ENCODE measurements around the gene KBTBD2. TPM values are rescaled to one million over a fixed set of nuclear protein-coding genes. Genes with fewer than 3 reads are reported as not detected.
"Not testable (repeated sequence)": the region's sequence is repeated elsewhere in the genome, so short reads cannot be mapped to it uniquely, and the experiment has no call there.

The KBTBD2 gene
- total and polyA plus RNA-seq, 2 donors (not counting 3 experiments of a cell fraction or from before 2014, with no cell fraction given) = 24.8 to 36.6 TPM

GRCh38 chr7:32865448-32866030, 26.0 kb downstream of the KBTBD2 start:
- no peak overlapping the region for H2AFZ ChIP-seq (ENCODE audit: low read depth, low read length)
- CTCF ChIA-PET = interaction anchor here (1.7 kb wide), 1 partner anchor 19 kb away, joined by 10 read pairs; no protein-coding TSS in a partner anchor
- BruUV-seq (replicated peaks) = no TSS peak
- no peak overlapping the region for H3K4me3 ChIP-seq (replicated peaks in 1 of 3; ENCODE audit: insufficient read depth in 1 of 3, low read depth in 1 of 3, low read length in 3 of 3)
- H3K27ac ChIP-seq (ENCODE audit: insufficient read depth, low read depth, low read length) = no peak overlapping the region
- H3K4me2 ChIP-seq (ENCODE audit: insufficient read depth, low read length) = no peak overlapping the region
- dilution Hi-C loops (cut with MboI; ENCODE audit: extremely low pct_ligation_motif_present, low sequenced_read_pairs) (no loop called here), intact Hi-C loops (cut with micrococcal nuclease) (no loop called here)
- FAIRE-seq (peak; percentile 33), DNase-seq (ENCODE audit: low read depth, low spot score) (no peak)
- no peaks in the 10 kb centered on the region for H4K20me1 ChIP-seq (replicated peaks; ENCODE audit: control insufficient read depth, extremely low read depth, insufficient read depth, low read length)
- POLR2A ChIA-PET = no interaction called here
- H3K36me3 ChIP-seq (ENCODE audit: control insufficient read depth in 2 of 2, extremely low read depth in 1 of 2, insufficient read depth in 2 of 2, low read length in 2 of 2) = peaks cover 9 to 11% of the 10 kb centered on the region in 2 experiments
- no peaks in the 10 kb centered on the region for H3K9me1 ChIP-seq (replicated peaks; ENCODE audit: control insufficient read depth, extremely low read depth, insufficient read depth, low read length)
- H3K4me1 ChIP-seq (ENCODE audit: control insufficient read depth, extremely low read depth, insufficient read depth, low read length) = no peaks in the 10 kb centered on the region
- no peak overlapping the region for H3K9ac ChIP-seq (replicated peaks; ENCODE audit: extremely low read depth, insufficient read depth, low read length)
- peaks cover 5% of the 10 kb centered on the region for H3K79me2 ChIP-seq (ENCODE audit: control insufficient read depth, insufficient read depth, low read length)
- H3K9me3 ChIP-seq (replicated peaks; ENCODE audit: control insufficient read depth, insufficient read depth, low read length) = no peaks in the 10 kb centered on the region
- no peaks in the 10 kb centered on the region for H3K27me3 ChIP-seq (ENCODE audit: control insufficient read depth in 2 of 2, insufficient read depth in 2 of 2, low read length in 2 of 2)
- no peak for TF ChIP-seq EZH2 (IDR thresholded peaks at IDR 0.05; ENCODE audit: borderline replicate concordance, low read depth, low read length, severe bottlenecking)
- TF ChIP-seq MAX (IDR thresholded peaks at IDR 0.05; ENCODE audit: insufficient read depth, insufficient read length) = no peak
- TF ChIP-seq CTCF (IDR thresholded peaks at IDR 0.05; ENCODE audit: extremely low read depth in 1 of 2, insufficient read depth in 1 of 2, low read depth in 1 of 2, low read length in 2 of 2) = no peak
- no peak for TF ChIP-seq FOS (IDR thresholded peaks at IDR 0.05; ENCODE audit: borderline replicate concordance, insufficient read depth, low read length)
- no peak for TF ChIP-seq GATA2 (IDR thresholded peaks at IDR 0.05; ENCODE audit: insufficient read depth, insufficient read length, low read depth, low read length)
- TF ChIP-seq MYC (IDR thresholded peaks at IDR 0.05; ENCODE audit: low read depth, low read length) = no peak
- TF ChIP-seq JUN (IDR thresholded peaks at IDR 0.05; ENCODE audit: borderline replicate concordance, insufficient read depth, insufficient read length, low read depth) = no peak
- TF ChIP-seq POLR2A (IDR thresholded peaks at IDR 0.05; ENCODE audit: low read depth, low read length) = no peak
- TF ChIP-seq POLR2AphosphoS5 (IDR thresholded peaks at IDR 0.05; ENCODE audit: insufficient read depth, low read depth, low read length) = no peak

- BruUV-seq (replicated peaks); H2AFZ ChIP-seq (ENCODE audit: low read depth, low read length); intact Hi-C loops (cut with micrococcal nuclease); H3K36me3 ChIP-seq (ENCODE audit: control insufficient read depth in 2 of 2, extremely low read depth in 1 of 2, insufficient read depth in 2 of 2, low read length in 2 of 2); H3K27ac ChIP-seq (ENCODE audit: insufficient read depth, low read depth, low read length); H3K9me1 ChIP-seq (replicated peaks; ENCODE audit: control insufficient read depth, extremely low read depth, insufficient read depth, low read length); H3K9ac ChIP-seq (replicated peaks; ENCODE audit: extremely low read depth, insufficient read depth, low read length); H3K4me2 ChIP-seq (ENCODE audit: insufficient read depth, low read length); FAIRE-seq; CTCF ChIA-PET; H3K27me3 ChIP-seq (ENCODE audit: control insufficient read depth in 2 of 2, insufficient read depth in 2 of 2, low read length in 2 of 2); DNase-seq (ENCODE audit: low read depth, low spot score); H4K20me1 ChIP-seq (replicated peaks; ENCODE audit: control insufficient read depth, extremely low read depth, insufficient read depth, low read length); H3K4me1 ChIP-seq (ENCODE audit: control insufficient read depth, extremely low read depth, insufficient read depth, low read length); H3K4me3 ChIP-seq (replicated peaks in 1 of 3; ENCODE audit: insufficient read depth in 1 of 3, low read depth in 1 of 3, low read length in 3 of 3); H3K79me2 ChIP-seq (ENCODE audit: control insufficient read depth, insufficient read depth, low read length); POLR2A ChIA-PET; H3K9me3 ChIP-seq (replicated peaks; ENCODE audit: control insufficient read depth, insufficient read depth, low read length); dilution Hi-C loops (cut with MboI; ENCODE audit: extremely low pct_ligation_motif_present, low sequenced_read_pairs): not testable (repeated sequence)
Observed at GRCh38 chr7:32863872-32864271, 27.7 kb downstream of the KBTBD2 start.

Measured in endothelial cell of umbilical vein (primary cell).